Stimulated activated CD8-positive, alpha-beta memory T cell treated with anti-CD3 and anti-CD28 coated beads, Interleukin-12 subunit alpha, Interleukin-12 subunit beta, amount 100 ng/mL, for 1 hour (primary cell): Measurements from ENCODE around the gene PRLH.

Experiments used
- DNase-seq: peaks from one replicate; pipeline ENCODE4 v3.0.0-alpha.2; 2020; ENCODE audit warnings: low read depth

Gene PRLH, protein sequence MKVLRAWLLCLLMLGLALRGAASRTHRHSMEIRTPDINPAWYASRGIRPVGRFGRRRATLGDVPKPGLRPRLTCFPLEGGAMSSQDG

DNA sequence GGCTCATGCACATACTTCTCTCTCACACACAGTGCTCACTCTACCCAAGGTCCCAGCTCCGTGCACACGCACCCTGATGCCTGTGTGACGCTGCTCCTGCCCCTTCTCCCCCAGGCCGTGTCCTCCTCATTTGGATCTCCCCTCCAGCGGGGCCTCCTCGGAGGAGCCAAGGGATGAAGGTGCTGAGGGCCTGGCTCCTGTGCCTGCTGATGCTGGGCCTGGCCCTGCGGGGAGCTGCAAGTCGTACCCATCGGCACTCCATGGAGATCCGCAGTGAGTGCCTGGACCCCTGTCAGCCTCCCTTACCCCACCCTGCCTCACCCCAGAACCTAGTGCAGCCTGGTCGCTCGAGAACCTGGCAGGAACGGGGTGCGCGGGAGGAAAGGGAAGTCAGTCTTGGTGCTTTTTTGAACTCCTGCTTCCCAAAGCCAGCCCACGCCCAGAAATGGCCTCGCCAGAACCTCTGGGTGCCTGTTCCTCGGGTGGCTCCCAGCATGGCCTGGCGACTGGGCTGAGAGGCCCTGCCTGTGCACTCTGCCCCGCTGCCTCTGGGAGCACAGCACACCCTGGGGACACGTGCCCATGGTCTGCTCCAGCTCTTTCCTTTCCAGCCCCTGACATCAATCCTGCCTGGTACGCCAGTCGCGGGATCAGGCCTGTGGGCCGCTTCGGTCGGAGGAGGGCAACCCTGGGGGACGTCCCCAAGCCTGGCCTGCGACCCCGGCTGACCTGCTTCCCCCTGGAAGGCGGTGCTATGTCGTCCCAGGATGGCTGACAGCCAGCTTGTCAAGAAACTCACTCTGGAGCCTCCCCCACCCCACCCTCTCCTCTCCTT lies at the start of gene PRLH:
Gene PRLH (plus strand): TSS at position 174 of the 835 bp plus-strand sequence. CDS start 0 bp downstream, at position 174.
- no peak for DNase-seq

DNA sequence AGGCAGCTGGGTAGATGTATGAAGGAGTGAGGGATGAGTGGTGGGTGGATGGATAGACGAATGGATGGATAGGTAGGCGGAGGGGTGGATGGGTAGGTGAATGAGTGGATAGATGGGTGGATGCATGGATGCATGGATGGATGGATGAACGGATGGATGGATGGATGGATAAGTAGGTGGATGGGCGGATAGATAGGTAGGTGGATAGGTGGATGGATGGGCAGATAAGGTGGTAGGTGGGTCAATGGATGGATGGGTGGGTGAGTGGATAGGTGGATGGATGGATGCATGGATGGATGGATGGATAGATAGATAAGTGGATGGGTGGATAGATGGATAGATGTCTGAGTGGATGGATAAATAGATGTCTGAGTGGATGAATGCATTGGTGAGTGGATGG lies 49.2 kb upstream of the PRLH start:
- DNase-seq = no peak

DNA sequence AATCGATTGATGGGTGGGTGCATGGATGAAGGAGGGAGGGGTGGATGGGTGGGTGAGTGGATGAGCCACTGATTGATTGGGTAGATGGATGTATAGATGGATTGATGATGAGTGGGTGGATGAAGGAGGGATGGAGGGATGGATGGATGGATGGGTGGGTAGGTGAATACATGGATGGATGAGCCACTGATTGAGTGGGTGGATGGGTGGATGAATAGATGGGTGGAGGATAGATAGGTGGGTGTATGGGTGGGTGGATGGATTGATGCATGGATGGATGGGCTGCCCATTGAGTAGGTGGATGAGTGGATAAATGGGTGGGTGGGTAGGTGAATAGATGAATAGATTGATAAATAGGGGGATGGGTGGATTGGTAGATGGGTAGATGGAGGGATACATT lies 48.4 kb upstream of the PRLH start:
- no peak for DNase-seq

DNA sequence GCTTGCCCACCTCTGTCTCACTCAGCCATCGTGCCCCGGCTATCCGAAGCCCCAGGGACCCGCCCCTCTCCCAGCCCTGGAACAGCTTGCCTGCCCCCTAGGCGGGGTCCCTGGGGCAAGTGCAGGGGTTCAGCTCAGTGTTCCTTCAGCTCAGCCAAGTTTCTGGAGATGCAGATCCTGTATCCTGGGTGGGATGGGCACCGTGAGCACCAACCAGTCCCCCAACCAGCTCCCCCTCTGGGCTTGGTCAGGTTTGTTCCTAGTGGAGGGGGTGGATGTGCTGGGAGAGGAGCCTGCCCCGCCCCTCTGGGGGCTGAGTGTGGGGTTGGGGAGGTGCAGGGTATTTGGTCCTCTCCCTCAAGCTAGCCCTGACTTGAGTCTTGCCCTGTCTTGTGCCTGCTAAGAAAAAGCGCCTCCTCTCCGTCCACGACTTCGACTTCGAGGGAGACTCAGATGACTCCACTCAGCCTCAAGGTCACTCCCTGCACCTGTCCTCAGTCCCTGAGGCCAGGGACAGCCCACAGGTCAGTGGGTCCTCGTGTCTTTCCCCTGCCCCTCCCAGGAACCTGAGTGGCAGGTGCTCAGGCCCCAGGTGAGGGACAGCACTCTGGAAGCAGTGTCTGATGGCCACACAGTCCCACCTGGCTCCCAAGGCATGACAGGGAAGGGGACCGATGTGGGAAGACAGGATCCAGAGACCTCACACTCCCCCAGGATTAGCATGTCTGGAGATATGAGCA lies 46.7 kb upstream of the PRLH start:
- DNase-seq = no peak

DNA sequence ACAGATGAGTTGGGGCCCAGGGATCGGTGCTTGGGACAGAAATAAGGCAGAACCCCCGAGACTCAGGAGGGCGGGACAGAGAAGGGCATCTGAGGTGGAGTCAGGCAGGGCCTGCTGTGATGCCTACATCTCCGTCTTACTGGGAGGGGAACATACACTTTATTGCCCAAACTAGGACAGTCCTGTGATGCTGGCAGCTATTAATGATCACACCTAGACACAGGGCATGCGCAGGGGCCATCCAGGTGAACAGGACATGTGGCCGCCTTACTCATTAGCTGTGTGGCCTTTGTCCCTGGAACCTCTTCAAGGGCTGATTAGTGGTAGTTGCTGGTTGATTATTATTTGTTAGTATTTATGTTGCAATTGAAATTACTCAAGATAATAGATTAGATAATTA lies 46.1 kb upstream of the PRLH start:
- no peak for DNase-seq

DNA sequence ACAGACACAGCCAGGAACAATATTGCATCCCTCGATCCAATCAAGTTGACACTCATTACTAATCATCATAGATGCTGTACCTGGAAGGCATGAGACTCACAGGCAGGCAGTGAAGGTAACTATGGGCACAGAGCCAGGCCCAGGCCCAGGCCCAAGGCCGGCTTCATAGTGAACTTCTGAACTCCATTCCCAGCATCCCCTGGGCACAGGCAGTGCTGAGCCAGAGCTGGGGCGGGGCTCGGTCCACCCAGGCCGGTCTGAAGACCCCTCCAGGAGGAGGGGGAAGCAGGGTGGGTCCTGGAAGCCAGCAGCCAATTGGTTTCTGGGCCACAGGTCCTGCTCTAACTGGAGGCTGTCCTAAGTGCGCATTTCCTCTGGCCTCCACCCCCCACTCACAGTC lies 41.7 kb upstream of the PRLH start:
- DNase-seq = no peak

DNA sequence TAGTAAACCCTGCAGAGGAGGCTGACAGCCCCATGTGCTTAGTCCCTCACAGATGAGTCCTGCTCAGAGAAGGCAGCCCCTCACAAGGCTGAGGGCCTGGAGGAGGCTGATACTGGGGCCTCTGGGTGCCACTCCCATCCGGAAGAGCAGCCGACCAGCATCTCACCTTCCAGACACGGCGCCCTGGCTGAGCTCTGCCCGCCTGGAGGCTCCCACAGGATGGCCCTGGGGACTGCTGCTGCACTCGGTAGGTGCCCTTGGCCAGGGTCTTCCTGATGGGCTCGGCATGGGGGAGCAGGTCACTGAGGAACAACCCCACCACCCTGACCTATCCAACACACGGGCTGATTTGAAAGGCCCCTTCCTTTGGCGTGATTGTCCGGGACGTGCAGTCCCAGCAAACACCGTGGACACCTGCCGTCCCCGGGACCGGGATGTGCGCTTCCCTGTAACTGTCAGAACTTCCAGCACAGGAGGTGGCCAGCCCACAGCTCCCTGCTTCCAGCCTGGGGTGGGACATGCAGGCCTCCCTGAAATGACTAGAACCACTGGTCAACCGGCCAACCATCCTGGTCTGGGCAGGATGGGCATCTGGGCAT lies 40.7 kb upstream of the PRLH start:
- no peak for DNase-seq

DNA sequence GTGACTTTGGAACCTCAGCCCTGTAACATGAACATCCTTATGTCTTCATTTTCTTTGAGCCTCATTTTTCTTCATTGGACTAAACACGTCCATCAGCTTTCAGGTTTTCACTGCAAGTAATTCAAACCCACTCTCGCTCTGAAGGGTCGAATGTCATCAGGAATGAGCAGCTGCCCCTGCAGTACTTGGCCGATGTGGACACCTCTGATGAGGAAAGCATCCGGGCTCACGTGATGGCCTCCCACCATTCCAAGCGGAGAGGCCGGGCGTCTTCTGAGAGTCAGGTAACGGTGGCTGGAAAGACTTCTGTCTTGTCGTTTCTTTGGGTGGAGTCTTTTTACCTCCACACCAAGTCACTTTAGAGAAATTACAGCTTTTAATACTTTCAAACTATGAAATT lies 39.1 kb upstream of the PRLH start:
- no peak for DNase-seq

DNA sequence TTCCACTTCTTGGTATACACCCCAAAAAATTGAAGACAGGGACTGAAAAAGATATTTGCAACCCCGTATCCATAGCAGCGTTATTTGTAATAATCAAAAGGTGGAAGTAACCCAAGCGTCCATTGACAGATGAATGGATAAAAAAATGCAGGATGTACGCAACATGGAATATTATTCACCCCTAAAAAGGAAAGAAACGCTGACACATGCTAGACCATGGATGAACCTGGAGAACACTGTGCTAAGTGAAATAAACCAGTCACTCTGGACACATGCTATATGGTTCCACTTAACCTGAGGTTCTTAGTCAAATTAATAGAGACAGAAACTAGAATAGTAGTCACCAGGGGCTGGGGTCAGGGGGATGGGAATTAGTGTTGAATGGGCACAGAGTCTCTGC lies 38.6 kb upstream of the PRLH start:
- DNase-seq = no peak

DNA sequence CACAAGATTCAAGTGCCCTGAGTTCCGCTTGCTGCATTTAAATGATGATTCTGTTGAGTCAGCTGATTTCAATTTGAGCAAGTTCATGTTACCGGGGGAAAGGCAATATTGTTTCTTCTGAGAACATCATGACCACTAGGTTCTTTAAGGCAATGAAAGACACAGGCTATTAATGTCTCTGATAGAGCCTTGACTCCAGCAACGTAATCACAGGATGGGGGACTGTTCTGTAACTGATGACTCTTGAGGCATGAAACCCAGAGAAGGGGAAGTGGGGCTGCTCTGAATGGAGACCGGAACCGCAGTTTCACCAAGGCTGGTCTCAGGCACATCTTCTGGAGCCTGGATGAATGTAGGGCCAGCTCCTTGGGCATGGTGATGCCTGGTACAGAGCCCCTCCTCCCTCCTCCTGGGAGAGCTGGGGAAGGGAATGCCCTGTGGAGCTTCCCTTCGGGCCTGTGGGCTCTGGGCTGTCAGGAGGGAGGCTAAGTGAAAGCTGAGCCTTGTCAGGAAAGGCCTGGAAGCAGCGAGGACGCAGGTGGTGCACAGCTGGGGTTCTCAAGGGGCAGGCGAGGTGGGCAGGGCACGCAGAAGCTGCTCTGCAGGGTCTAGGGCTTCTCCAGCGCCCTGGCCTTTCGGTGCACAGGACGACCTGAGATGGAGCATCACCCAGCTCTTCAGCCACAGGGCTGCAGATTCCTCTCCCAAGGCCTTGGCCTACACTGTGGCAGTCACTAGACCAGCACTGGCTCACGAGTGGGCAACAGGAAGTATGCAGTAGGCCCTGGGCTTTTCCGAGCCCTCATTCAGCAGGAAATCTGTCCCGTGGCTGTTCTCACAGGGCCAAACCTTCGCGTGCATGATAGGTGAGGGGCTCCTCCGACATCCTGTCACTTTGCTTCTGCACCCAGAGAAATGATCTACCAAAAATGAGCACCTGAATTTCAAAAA lies 36.6 kb upstream of the PRLH start:
- no peak for DNase-seq

DNA sequence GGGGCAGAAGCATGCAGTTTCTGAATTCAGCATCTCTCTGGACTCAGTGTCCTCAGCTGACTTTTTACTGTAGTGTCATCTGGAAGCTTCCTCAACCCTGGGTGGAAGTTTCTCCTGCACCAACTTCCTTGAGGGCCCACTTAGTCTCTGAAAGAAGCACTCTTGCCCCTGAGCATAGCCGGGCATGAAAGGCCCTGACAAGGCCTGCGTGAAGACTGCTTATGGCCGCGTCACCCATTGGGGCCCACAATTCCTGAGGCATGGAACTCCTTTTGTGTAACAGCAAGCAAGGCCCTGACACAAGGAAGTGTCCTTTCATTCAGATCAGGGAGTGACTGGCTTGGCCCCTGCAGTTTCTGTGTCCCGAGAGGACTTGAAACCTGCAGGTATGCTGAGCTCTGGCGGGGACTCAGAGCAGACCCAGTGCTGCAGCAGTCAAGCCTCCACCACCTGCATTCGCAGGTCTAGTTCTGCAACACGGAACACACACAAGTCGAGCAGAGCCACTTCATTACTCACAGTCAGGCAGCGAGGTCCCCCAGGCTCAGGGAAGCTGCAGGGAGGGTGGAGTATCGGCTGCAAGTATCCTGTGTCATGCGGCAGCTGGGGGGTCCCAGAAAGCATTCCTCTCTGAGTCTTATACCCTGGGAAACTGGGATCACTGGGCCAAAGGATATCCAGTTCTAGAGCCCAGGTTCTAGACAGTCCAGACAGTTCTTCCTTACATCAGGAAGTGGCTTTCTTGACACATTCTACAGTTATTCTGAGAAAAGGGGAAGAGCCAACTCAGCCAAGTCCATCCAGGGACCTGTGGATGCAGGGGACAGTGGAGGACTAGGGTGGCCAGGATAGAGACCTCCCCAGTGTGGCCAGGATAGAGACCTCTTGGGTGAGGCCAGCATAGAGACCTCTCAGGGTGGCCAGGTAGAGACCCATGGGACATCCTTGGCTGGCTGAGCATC lies 35.6 kb upstream of the PRLH start:
- DNase-seq = no peak

DNA sequence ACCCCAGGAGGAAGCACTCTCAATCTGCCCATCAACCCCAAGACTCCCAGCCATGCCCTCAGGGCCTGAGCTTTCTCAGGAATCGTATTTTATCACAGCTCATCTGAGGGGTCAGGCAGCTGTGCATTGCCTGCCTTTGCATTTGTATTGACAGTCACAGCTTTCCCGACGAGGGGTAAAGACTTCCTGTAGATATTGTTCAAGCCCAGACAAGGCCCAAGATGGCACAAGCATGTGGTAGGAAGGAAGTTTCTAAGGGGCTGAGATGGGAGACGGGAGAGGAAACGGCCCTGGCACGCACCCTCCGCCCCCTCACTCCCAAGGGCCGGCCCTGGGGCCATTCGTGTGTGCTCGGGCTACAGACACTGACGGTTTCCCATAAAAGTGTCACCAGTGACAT lies 34.2 kb upstream of the PRLH start:
- DNase-seq = no peak

DNA sequence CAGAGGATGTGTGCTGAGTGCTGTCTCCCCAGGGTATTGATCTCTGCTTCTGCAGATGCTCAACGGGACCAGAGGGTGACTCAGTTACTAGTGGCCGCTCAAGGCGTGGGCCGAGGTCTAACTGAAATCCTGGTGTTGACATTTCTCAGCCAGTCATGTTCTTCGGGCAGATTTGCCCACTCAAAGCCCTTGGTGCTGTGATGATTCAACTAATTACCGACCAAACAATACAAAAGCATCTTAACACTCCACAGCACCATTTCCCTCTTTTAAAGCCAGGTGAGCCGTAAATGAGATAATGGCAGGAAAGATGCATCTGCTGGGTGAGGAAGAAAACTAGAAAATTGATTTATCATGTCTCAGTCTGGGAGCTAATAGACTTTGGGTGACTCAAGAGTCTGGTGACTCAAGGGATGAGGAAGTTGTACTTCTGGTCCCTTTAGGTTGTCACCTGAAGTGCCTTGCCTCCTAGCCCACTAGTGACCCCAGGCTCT lies 32.7 kb upstream of the PRLH start:
- DNase-seq = no peak

DNA sequence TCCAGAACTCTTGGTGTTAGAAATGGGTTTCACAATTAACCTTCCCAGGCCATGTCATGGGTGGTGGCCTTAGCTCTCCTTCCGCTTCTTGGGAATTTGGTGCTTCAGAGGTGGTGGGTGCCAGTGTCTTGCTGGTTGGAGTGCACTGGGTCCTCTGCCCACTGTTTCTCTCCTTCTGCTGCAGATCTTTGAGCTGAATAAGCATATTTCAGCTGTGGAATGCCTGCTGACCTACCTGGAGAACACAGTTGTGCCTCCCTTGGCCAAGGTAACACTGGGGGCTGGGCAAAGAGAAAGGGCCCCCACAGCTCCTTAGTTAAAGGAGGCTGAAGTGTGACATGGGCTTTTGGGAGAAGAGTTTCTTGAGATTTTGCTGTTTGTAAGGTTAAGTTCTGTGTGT lies 32.0 kb upstream of the PRLH start:
- DNase-seq = no peak

DNA sequence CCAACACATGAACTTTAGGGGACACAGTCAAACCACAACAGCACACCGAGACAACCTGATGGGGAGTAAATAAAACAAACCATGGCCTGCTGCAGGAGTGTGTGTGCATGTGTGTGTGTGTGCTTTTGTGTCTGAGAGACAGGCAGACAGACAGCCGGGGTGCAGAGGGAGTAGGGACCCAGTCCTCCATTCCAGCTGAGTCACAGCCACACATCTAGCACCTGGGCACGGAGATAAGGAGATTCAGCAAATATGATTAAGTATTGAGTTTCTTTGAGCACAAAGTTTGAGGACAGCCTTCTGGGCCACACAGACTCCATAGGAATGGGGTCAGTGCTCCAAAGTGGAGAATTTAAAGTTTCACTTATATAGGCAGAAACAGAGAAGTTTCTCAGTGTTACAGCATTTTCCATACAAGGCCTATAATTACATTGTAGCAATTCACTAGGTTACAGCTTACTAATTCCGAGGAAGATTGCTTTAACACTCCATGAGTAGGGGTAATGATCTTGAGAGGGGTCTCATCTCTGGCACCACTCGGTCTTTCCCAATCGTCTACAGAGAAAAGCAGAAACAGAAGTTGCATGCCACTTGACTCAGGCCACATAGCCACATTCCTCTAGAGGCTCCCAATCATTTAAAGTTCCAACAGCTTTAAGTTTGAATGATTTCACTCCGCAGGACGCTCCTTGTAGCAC lies 30.8 kb upstream of the PRLH start:
- no peak for DNase-seq

DNA sequence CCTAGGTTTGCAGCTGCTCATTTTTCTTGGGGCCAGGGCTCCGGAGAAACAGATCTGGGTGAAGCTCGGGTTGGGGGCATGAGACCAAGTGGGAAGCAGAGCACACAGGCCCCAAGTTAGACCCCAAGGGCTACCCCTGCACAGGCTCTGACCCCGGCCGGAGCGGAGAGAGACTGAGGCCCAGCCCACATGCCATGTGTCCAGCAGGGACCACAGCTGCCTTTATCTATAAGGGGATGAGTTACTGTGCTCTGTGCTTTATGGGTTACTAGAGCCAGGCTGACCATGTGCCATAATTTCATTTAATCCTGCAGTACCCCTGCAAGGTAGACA lies 30.3 kb upstream of the PRLH start:
- no peak for DNase-seq

DNA sequence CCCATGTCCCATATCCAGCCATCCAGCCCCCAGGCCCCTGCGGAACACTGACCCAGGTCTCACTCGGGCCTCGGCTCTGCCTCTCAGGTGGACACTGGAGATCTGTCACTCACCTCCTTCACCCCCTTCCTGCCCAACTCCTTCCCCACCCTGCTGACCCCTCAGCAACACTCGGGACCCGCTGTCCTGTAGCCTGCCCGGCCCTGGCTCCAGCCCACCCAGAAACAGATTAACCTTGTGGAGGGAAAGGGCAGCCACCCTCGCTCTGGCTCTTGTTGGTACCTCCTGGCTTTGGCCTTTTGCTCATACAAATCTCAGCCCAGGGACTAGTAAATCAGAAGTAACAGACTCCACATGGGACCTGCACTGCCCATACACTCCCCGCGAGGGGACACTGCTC lies 29.8 kb upstream of the PRLH start:
- DNase-seq = no peak

DNA sequence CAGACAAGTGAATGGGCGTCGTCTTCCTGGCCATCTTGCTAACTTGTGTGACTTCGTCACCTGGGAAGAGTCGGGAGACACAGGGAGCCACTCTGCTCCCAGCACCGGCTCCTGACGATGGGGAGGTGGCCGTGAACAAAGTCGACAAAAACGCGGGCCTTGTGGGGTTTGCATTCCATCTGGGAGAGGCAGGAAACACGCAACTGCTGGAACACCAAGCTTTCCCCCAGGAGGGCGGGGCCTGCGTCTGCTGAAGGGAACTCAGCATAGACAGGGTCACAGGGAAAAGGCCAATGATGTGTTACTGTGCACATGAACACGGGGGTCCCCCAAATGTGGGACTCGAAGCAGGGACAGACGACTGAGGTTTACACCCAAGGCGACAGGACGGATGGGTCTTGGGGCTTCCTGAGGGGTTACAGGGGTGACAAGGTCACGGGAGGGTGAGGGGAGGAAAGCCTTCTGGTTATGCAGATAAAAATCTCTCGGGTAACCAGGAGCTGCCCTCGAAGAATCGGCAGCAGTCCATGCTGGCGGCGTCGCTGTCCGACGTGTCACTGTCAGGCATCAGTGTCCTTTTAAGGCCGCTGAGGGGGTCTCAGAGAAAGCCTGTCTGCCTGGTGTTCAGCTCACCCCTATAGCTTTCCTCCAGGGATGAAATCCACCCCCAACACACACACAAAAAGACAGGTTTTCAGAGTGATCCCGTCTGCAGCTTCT lies 28.2 kb upstream of the PRLH start:
- no peak for DNase-seq

DNA sequence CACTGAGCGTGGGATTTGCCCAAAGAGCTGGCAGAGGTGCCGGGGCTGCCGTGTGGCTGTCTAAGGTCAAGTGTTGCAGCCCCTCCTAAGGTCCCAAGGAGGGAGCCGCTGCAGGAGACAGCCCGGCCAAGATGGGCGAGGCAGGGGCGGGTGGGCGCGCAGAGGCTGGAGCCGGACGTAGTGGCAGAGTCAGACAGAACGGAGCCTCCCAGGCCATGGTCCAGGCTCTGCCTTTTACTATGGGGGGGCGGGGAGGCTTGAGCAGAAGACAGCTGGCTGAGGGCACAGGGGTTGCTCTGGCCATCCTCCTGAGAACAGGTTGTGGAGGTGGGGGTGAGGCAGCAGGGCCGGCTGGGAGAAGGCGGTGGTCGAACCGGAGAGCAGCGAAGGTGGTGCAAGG lies 27.5 kb upstream of the PRLH start:
- DNase-seq = no peak
